GM21786 (cell line): Measurements from ENCODE around the gene HSDL1.

ENCODE experiments used
- ATAC-seq: cut with Tn5 transposase; IDR thresholded peaks from one replicate; pipeline ENCODE4 v1.9.1; 2021; ENCODE audit not compliant: unreplicated experiment

HSDL1 gene

GRCh38 chr16:84084570-84085270 lies 60.3 kb downstream of the HSDL1 start:
- ATAC-seq = peak; percentile 48

DNA sequence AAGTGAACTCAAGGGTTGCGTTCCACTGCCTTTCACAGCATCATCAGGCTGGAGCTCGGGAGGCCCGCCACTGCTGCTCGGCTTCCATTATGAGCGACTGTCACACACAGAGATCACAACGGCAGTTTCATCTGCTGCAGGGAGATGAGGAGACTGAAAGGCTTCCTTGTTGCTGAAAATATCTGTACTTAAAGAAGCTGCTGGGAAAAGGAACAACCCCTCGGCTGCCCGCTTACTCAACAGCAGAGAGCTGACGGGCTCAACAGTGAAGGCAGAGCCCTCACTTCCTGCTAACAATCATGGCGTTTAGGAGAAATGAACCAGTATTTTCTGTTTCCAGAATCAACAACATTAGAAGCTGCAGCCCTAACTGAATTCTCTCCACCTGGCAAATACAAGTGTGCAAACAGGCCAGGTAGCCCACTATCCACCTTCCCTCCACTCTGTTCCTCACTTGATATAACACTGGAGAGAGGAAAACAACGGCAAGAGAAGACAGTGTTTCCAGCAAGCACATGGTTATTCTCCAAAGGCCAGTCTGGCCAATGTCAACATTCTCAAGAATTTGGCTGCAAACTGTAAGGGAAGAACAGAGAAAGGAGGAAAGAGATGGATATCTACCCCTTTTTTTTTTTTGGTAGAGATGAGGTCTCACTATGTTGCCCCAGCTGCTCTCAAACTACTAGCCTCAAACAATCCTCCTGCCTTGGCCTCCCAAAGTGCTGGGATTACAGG lies 62.0 kb downstream of the HSDL1 start:
- ATAC-seq = no peak

GRCh38 chr16:84082110-84082509 lies 62.9 kb downstream of the HSDL1 start:
- ATAC-seq = no peak

DNA sequence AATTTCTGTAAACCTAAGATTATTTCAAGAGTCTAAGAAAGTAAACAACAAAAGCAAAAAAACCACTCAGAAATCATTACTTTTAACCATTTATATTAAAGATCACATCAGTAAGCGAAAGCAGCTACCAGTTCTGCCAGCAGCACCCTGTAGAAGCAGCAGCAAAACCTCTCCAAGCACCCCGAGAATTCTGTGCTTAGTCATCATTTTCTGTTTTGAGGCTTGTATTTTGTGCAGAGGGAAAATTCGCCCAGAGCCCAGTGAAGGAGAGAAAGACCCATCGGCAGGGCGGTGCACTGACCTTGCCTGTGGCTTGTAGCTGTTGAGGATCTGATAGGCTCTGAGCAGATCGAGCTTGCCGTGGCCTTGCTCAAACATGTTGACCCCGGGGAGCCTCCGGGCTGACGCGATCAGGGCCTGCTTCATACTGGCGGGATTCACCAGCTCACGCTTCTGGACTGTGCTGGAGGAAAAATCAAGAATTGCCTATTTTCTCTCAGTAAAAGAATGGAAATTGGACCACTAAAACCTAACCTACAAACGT lies 63.5 kb downstream of the HSDL1 start:
- no peak for ATAC-seq

DNA sequence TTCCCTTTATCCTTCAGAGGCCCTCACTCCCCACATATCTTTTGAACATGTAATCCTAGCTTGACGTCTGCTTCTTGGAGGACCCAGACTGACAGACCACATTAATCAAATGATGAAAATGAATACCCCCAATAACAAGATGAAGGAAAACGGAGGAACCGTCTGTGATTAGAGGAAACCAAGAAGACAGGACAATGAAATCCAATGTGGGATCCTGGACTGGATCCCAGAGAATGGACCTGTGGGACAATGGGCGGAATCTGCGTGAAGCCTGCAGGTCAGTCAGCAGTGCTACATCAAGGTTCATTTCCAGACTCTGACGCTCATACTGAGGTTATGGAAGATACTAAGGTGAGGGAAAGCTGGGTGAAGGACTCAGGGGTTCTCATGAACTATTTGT lies 64.2 kb downstream of the HSDL1 start:
- ATAC-seq = no peak

DNA sequence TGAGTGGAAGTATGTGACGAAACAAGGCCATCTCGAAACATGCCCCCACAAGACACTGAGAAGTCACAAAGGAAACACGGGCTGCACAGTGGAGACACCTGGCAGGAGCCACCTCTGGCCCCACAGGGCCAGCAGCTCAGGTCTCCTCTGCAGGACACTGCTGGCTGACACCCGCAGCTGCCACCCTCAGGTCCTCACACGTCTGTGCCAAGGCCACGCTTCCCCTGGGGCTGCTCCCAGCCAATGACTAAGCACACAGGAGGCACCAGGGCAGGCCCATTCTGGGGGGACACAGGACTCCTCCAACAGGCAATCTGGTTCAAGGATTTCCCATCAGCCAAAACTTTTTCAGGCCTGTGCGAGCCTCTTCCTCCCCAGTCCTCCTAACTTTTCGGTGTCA lies 64.6 kb downstream of the HSDL1 start:
- ATAC-seq = no peak

- ATAC-seq = no peak
Observed at GRCh38 chr16:84079664-84080063, 65.3 kb downstream of the HSDL1 start.

DNA sequence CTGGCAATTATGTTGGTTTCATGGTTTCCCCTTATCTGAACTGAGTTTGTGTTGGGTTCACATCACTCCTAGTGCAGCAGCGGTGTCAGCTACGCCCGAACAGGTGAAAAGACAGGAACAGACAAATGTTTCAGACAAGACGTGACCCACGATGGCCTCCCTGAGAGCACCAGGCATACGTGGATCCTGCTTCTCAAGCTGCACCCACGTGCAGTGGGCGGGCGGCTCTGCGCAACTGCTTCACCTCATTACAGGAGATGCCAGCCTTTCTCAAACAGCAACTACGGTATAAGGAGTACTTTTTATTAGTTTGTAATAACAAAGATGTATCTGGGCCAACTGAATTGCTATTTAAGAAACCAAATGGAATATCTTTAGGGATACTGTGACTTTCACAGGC lies 69.6 kb downstream of the HSDL1 start:
- no peak for ATAC-seq

GRCh38 chr16:84074721-84075120 lies 70.3 kb downstream of the HSDL1 start:
- no peak for ATAC-seq
